Measurements from ENCODE around the gene PTPDC1.
"Not testable (repeated sequence)": the region's sequence is repeated elsewhere in the genome, so short reads cannot be mapped to it uniquely, and the experiment has no call there.

The PTPDC1 gene

GRCh38 chr9:94094219-94095145 is 10.2 kb downstream of the PTPDC1 start:
- not testable (repeated sequence) for DNase-seq

DNA sequence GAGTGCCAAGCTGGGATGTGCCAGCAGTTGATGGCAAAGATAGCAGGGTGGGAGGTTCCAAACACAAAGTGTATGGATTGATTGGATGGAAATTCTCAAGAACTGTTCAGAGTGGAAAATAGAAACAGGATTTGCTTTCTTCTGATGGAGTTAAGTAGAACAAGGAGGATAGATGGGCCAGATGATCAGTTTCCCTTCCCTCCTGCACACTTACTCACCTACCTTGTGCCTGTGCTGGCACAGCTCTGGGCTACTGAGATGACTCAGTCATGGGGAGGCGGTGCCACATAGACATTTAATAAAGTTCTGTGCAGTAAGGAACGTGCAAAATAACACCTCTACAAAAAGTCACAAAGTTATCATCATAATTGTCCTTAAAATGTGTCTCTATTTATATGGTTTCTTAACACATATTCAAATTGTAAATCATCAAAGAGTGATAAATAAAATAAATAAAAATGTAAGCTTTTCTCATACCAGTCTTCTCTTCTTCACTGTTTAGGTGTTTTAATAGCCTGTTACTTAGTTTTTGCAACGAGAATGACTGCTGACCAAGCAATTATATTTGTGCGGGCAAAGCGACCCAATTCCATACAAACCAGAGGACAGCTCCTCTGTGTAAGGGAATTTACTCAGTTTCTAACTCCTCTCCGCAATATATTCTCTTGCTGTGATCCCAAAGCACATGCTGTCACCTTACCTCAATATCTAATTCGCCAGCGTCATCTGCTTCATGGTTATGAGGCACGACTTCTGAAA is 12.7 kb downstream of the PTPDC1 start:
- DNase-seq: no peak

- no peak for DNase-seq
Measured at GRCh38 chr9:94097788-94098414, 13.6 kb downstream of the PTPDC1 start.

DNA sequence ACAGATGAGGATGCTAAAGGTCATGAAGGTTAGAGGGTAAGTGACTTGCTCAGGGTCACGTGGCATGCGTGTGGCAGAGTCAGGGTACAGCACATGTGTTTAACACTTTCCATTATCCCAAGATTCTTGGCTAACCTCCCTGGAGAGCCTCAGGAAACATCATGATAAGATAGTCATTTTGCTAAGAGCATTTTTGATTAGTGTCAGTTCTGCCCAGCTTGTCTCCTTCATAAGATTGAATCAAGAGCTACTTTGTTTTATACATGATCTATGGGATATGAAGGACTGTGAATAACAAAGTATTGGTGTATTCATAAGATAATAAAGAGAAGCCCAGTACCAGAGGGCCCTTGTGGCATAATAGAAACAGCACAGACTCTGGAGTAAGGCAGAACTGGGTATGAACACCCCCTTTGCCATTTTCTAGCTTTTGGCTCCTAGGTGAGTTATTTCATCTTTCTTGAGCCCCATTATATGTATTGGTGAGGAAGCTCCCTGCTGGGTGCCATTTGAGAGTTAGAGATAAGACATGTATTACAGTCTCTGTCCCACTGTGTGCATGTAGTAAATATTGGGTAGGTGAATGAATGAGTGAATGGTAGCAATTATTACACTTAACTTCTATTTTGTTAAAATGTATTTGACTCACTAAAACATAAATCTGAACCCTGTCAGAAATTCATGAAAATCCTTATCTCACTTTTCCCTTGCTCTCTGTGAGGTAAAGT is 16.1 kb downstream of the PTPDC1 start:
- DNase-seq: no peak

DNA sequence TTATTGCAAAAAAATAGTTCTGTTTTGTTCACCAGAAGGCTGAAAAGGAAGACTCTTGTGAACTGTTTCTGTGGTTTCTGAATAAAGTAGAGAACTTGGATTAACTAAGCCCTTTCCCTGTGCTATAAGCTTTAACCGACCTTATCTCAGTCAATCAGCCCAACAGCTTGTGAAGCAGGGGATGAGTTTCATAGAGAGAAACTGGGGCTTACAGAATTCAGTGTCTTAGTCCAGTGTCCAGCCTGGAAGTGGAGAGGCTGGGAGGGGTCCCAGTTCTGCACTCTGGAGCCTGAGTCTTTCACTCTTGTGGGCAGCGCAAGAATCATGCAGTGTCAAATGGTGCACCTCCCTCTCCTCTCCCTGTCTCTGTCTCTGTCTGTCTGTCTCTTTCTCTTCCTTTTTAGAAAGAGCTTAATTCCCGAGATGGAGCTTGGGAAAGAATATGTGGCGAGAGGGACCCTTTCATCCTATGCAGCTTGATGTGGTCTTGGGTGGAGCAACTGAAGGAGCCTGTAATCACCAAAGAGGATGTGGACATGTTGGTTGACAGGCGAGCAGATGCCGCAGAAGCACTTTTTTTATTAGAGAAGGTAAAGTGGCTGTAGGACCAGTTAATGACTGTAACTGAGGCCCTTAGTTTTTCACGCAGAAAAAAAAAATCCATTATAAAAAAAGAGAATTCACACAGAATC is 17.0 kb downstream of the PTPDC1 start:
- no peak for DNase-seq

DNA sequence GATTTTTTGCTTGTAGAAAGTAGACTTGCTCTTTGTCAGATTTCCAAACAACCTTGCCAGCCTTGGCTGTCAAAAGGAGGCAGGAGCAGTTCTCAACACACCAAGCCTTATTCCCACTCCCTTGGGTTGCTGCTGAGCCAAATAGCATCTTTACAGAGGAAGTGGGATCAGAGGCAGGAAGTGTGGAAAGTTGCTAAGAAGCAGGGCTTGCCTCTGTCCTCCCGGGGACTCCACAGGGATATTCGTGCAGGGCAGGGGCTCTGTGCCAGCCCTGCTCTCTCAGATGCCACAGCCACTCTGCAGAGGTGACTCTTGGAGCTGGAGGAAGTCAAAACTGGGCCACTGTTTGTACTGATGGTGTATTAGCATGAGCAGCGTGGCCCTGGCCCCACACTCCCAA is 24.3 kb downstream of the PTPDC1 start:
- no peak for DNase-seq

DNA sequence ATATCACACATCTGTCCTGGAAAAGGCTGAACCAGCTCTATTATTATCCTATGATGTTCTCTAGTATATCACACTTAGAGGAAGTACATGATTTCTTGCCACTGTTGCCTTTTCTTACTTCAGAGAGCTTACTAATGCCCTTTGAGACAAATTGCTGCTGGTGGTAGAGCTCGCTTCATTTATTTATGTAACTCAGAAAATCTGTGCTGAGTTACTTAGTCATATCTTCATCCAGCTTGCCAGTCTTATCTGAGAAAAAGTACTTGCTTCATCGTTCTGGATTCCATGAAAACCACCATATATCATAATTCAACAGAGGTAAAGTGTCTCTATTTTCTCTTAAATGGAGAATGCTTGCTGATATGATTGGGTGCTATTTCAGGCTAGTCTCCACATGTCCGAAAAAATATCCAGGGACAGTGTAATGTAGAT is 26.6 kb downstream of the PTPDC1 start:
- no peak for DNase-seq

DNA sequence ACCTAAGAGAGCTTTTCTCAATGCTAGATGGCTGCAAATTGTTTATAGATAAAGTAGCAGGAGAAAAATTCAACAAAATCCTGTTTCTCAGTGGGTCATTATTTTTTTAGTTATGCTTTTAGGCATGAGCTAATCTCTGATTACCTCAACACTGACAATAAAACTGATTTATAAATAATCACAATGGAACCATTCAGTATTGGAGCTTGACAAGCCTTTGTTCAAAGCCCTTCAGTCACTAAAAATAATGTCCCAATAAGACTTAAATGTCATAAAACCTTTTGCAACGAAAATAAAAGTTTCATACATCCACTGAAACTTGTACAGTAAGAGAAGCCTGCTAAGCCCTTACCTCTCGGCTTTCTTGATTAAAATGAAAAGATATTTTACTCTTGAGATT is 27.2 kb downstream of the PTPDC1 start:
- DNase-seq: no peak

DNA sequence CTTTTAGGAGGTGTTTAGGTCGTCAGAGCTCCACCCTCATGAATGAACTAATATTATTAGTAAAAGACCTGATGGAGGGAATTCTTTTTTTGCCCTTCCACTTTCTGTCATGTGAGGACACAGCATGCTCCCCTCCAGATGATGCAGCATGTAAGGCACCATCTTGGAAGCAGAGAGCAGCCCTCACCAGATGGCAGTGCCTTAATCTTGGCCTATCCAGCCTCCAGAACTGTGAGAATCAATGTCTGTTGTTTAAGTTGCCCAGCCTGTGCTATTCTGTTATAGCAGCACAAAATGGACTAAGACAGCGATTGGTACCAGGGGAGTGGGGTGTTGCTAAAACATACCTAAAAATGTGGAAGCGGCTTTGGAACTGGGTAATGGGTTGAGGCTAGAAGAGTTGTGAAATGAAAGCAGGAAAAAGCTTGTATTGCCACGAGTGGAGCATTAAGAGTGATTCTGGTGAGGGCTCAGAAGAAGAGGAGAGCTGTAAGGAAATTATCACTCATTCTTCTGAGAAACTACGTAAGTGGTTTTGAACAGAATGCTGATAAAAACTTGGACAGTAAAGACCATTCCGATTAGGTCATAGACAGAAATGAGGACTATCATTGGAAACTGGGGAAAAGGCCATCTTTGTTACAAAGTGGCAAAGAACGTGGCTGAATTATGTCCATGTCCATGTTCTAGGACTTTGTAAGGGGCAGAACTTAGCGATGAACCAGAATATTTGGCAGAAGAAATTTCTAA is 28.6 kb downstream of the PTPDC1 start:
- peak; percentile 11 to 69 for DNase-seq

- DNase-seq: not testable (repeated sequence)
Measured at GRCh38 chr9:94120088-94120487, 35.8 kb downstream of the PTPDC1 start.

GRCh38 chr9:94120854-94121376 is 36.7 kb downstream of the PTPDC1 start:
- no peak for DNase-seq

DNA sequence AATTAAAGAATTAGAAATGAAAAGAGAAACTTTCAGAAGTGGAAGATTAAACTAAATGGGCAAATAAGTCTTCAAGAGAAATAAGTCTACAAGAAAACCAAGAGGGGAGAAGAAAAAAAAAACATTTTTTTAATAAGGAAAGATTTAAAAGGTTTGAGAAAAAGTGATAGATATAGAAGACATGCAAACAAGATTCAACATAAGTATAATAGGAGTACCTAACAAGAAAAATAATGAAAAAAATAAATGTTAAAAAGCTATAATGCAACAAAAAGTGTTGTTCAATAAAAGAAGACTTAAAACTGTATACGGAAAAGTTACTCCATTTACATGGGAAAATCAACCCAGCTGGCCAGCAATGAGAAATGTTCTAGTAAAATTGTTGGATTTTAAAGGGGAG is 42.6 kb downstream of the PTPDC1 start:
- DNase-seq: no peak

DNA sequence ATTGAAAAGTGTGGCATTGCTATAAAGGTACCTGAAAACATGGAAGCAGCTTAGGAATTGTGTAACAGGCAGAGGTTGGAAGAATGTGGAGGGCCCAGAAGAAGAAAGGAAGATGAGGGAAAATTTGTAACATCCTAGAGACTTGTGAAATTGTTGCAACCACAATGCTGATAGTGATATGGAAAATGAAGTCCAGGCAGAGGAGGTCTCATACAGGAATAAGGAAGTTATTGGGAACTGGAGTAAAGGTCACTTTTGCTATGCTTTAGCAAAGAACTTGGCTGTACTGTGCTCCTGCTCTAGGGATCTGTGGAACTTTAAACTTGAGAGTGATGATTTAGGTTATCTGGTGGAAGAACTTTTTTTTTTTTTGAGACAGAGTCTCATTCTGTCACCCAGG is 43.5 kb downstream of the PTPDC1 start:
- no peak for DNase-seq

DNA sequence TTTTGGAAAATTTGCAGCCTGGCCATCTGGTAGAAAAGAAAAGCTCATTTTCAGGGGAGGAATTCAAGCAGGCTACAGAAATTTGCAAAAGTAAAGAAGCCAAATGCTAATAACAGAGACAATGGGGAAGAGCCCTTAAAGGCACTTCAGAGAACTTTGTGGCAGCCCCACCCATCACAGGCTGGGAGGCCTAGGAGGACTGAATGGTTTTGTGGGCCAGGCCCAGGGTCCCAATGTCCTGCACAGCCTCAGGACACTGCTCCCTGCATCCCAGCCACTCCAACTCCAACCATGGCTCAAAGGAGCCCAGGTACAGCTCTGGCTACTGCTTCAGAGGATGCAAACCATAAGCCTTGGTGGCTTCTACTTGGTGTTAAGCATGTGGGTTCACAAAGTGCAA is 44.3 kb downstream of the PTPDC1 start:
- DNase-seq: no peak

DNA sequence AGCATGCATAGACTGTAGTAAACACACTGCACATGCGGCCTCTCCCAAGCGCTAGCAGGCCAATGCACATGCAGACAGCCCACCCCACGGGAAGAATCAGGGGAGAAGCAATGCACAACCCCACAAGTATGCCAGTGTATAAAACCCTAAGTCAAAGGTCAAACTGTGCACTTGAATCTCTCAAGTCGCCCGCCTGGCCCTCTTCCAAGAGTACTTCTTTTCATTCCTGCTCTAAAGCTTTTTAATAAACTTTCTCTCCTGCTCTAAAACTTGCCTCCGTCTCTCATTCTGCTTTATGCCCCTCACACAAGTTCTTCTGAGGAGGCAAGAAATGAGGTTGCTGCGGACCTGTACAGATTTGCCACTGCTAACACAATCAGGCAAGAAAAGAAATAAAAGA is 50.4 kb downstream of the PTPDC1 start:
- no peak for DNase-seq

DNA sequence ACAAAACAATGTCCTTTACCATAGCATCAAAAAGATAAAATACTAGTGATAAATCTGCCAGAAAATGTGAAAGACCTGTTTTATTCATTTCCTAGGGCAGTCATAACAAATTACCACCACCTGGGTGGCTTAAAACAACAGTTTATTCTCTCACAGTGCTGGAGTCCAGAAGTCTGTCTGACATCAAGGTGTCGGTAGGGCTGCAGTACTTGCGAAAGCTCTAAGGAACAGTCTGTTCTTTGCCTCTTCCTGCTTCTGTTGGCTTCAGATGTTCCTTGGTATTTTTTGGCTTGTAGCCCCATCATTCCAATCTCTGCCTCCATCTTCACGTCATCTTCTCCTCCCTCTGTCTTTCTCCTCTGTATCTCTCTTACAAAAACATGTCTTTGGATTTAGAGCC is 51.0 kb downstream of the PTPDC1 start:
- DNase-seq: no peak

DNA sequence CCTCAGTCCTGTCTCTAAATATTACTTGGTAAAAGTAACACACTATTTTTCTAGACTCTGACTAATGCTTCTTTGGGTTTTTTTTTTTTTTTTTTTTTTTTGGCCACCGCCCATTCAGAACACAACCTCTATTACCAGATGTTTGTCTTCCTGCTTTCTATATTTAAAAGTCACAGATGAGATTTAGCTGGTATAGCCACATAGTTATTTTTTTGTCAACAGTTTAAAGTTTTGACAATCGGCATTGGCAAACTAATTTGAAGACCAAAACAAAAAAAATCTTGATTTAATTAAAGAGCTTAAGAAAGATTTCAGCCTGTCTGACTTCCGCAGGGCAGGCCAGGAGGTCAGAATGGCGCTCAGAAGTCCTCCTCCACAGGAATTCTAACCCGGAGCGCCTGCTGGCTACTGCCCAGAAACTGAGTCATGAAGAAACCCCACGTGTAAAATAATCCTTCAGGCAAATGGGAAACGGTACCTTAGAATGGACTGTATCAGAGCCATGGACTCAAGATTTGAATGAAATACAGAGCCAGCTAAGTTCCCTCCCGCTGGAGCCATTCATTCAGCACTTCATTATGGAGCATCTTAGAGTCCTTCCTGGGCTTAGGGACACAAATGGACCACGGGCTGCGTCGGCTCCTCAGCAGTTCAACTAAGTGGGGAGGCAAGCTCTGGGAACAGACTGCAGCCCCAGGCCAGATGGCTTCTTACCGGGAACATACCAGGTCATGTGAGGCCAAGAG is 55.6 kb downstream of the PTPDC1 start:
- peak; percentile 87 to 94 for DNase-seq

- DNase-seq: no peak
Measured at GRCh38 chr9:94140418-94140780, 56.1 kb downstream of the PTPDC1 start.

DNA sequence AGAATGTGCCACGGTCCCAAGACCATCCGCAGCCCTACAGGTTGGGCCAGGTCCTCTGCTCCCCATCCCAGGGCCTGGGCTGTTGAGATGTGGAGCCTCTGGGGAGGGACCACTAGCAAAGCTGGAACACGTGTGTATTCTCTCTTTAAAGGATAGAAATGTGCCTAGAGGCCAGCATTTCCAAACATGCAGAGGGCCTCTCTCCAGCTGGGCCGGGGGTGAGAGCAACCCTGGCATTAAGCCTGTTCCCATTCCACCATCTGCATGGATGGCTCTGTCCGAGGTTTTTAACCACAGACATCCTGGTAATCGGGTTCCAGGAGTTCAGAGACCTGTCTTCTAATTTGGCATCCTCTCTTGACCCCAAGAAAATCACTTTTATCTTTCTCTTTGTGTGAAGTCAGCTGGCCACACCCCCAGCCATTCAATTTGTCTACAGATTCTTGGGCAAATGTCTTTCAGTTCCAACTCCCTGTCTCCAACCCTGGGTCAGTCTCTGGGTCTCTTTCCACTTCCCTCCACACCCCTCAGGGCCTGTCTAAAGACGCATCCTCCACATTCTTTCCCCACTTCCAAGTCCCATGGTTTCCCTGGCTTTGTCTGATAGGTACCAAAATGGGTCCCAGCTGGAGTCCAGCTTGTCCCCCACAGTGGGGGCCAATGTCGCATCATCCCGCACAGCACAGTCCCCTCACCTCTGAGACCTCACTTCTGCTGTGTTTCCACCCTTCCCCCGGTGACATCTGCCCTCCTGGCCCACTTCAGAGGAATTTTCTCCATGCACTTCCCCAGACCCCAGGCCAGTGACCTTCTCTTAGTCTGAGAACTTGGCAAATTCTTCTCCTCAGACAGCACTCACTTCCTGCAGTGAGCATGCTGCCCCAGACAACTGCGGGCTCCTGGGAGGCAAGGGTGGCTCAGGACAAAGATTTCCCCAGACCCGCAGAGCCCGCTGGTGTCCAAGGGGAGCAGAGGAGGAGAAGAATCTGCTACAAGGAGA is 56.8 kb downstream of the PTPDC1 start:
- DNase-seq: no peak

All from NCI-H524 (cell line).